Muscle layer of duodenum (tissue), 2 donors: ENCODE measurements around the gene SHISA2.

Experiments used
- H3K27ac ChIP-seq: one replicate; pipeline ENCODE4 v1.7.0; 2013; ENCODE audit warnings: mild to moderate bottlenecking, low read length
- H3K27me3 ChIP-seq: one replicate; pipeline ENCODE4 v1.7.0; 2013; ENCODE audit warnings: low read depth, mild to moderate bottlenecking, control low read depth, low read length
- H3K36me3 ChIP-seq, 2 donors: one replicate each; pipeline ENCODE4 v1.7.0; 2013; ENCODE audit warnings: low read length in 2 of 2, control low read depth in 1 of 2, mild to moderate bottlenecking in 1 of 2; ENCODE audit not compliant: insufficient read depth in 2 of 2, control insufficient read depth in 1 of 2
- H3K4me1 ChIP-seq, 2 donors: one replicate each; pipeline ENCODE4 v1.7.0; 2013; ENCODE audit warnings: low read length in 2 of 2, mild to moderate bottlenecking in 2 of 2, control low read depth in 1 of 2, moderate library complexity in 1 of 2; ENCODE audit not compliant: insufficient read depth in 2 of 2, control insufficient read depth in 1 of 2
- H3K4me3 ChIP-seq, 2 donors: one replicate each; pipeline ENCODE4 v1.7.0; 2013; ENCODE audit warnings: low read length in 2 of 2, low read depth in 1 of 2, mild to moderate bottlenecking in 1 of 2
- H3K9me3 ChIP-seq, 2 donors: one replicate each; pipeline ENCODE4 v1.7.0; 2013; ENCODE audit warnings: low read length in 2 of 2, control low read depth in 1 of 2, mild to moderate bottlenecking in 1 of 2; ENCODE audit not compliant: control insufficient read depth in 1 of 2
- donor health status: healthy.

The SHISA2 gene

GRCh38 chr13:26025771-26026170, 26.0 kb downstream of the SHISA2 start:
- Histone ChIP-seq H3K27ac (no peak overlapping the region), H3K4me1 (no peaks in the 10 kb centered on the region), H3K27me3 (no peaks in the 10 kb centered on the region), H3K36me3 (no peaks in the 10 kb centered on the region), H3K9me3 (no peaks in the 10 kb centered on the region), H3K4me3 (no peak overlapping the region)

DNA sequence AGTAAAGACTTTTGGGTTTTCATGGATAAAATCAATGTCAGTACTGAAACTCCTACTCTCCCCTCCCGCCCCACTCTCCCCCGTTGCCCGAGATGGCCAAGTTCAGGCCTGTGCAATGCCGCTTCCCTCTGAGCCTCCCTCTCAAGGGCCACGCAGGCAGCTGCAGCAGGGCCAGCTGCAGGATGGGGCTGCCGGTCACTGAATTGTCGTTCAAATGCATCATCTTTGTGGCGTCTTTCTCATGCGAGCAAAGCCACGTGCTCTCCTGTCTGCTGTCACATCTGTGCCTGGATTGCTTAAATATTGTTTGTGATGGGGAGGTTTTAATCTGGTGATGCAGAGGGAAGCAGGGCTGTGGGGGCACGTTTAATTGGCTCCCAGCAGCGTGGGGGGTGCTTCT, 26.6 kb downstream of the SHISA2 start:
- Histone ChIP-seq H3K9me3 (no peaks in the 10 kb centered on the region), H3K27me3 (no peaks in the 10 kb centered on the region), H3K4me3 (no peak overlapping the region), H3K27ac (no peak overlapping the region), H3K36me3 (no peaks in the 10 kb centered on the region), H3K4me1 (no peaks in the 10 kb centered on the region)

GRCh38 chr13:26024558-26024957, 27.3 kb downstream of the SHISA2 start:
- Histone ChIP-seq H3K27me3 (no peaks in the 10 kb centered on the region), H3K4me3 (no peak overlapping the region), H3K27ac (no peak overlapping the region), H3K4me1 (no peaks in the 10 kb centered on the region), H3K9me3 (no peaks in the 10 kb centered on the region), H3K36me3 (no peaks in the 10 kb centered on the region)

DNA sequence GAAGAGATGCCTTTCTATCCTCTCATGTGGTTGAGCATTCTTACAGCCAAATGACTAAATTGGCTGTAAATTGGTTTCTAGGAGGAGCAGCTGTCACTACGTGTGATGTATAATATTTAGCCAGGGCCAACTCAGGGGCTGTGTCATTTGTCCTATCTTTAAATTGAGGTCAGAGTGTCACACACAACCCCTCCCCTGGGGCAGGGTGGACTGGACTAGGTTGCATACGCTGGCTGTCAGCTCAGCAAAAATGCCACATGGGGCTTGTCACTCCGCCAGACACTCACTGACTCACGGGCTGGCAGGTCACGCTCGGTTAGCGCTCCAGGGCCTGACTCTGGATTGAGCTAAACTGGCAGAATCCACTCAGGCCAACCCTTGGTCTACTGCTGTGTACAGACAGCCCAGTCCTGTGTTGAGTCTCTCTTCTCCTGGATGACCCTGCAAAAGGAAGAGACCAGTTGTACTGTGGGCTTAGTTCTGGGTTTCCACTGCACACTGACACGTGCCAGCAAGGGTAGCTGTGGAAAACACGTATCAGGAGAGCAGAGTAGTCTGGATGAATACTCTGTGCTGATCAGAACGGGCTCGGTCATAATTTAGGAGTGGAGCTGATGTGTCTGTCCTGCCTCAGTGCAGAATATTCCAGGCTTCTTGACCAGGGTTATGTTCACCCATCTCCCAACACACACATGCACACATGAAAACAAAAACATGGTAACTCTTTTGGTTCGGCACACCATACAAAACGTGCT, 29.1 kb downstream of the SHISA2 start:
- Histone ChIP-seq H3K36me3 (no peaks in the 10 kb centered on the region), H3K4me3 (no peak overlapping the region), H3K4me1 (no peaks in the 10 kb centered on the region), H3K9me3 (no peaks in the 10 kb centered on the region), H3K27ac (no peak overlapping the region), H3K27me3 (no peaks in the 10 kb centered on the region)

DNA sequence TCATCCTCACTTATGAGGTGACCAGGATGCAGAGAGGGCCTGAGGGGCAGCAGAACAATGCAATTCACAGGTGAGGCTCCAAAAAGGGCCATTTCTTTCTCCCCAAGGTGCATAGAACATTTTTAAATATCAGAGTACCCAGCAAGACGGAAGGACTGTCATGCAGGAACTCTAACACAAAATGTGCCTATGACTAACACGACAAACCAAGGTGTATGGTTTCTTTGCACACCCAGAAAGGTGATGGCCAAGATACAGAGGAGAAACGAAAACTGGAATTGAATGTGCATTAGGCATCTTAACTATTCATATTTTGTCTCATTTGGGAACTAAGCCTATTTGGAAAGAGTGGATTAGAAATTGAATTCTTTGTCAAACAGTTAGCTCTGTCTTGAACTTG, 29.9 kb downstream of the SHISA2 start:
- H3K27ac ChIP-seq = no peak overlapping the region
- no peak overlapping the region for H3K4me3 ChIP-seq
- no peaks in the 10 kb centered on the region for H3K4me1 ChIP-seq
- H3K36me3 ChIP-seq = no peaks in the 10 kb centered on the region
- H3K27me3 ChIP-seq = no peaks in the 10 kb centered on the region
- H3K9me3 ChIP-seq = no peaks in the 10 kb centered on the region

DNA sequence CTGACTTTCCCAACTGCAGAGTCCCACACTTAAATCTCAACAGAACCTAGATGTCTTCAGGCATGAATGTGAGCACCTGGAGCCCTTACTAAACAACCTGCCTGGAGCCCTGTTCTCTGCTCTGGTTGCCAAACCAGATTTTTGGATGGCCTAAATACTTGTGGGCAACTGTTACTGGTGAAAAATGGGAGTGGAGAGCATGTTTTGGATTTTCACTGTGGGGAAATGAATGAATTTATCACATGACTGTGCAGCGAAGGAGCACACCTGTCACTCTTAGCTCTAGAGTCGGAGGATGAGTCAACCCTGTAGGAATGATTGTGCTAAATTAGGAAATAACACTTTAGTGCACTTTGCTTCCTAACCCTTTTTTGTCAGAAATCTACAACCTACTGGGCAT, 30.3 kb downstream of the SHISA2 start:
- no peaks in the 10 kb centered on the region for H3K27me3 ChIP-seq
- no peaks in the 10 kb centered on the region for H3K9me3 ChIP-seq
- no peaks in the 10 kb centered on the region for H3K4me1 ChIP-seq
- H3K36me3 ChIP-seq = no peaks in the 10 kb centered on the region
- no peak overlapping the region for H3K27ac ChIP-seq
- no peak overlapping the region for H3K4me3 ChIP-seq

DNA sequence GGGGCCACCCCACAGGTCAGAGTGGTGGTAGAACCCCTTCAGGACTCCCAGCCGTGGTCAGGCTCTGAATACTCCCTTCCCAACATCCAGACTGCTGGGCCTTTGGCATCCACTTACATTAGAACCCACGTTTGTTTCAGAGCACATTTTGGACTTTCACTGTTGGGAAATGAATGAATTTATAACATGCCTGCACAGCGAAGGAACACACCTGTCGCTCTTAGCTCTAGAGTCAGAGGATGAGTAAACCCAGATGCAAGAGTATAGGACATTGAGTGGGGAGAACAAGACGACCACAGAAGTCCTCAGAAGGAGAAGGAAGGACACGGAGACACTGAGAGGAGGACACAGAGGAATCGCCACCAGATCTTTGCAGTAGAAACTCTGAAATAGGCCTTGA, 30.9 kb downstream of the SHISA2 start:
- no peak overlapping the region for H3K4me3 ChIP-seq
- no peaks in the 10 kb centered on the region for H3K27me3 ChIP-seq
- no peaks in the 10 kb centered on the region for H3K4me1 ChIP-seq
- H3K27ac ChIP-seq = no peak overlapping the region
- no peaks in the 10 kb centered on the region for H3K36me3 ChIP-seq
- no peaks in the 10 kb centered on the region for H3K9me3 ChIP-seq

- Histone ChIP-seq H3K4me3 (no peak overlapping the region), H3K4me1 (no peaks in the 10 kb centered on the region), H3K27ac (no peak overlapping the region), H3K27me3 (no peaks in the 10 kb centered on the region), H3K9me3 (no peaks in the 10 kb centered on the region), H3K36me3 (no peaks in the 10 kb centered on the region)
These were observed 31.6 kb downstream of the SHISA2 start for GRCh38 chr13:26019881-26020870.

DNA sequence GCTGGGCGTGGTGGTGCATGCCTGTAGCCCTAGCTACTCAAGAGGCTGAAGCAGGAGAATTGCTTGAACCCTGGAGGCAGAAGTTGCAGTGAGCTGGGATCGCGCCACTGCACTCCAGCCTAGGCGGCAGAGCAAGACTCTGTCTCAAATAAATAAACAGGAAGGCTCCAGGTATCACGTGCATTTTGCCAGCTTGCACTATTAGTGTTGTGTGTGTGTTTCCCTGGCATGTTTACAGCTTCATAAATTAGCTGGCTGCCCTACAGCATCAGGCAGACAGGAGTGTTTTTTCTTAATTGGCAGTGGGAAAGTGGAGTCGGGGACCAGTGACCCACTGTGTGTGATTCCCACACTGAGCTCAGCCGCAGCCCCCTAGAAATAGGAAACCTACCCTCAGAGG, 32.6 kb downstream of the SHISA2 start:
- Histone ChIP-seq H3K36me3 (no peaks in the 10 kb centered on the region), H3K4me3 (no peak overlapping the region), H3K4me1 (no peaks in the 10 kb centered on the region), H3K27ac (no peak overlapping the region), H3K27me3 (no peaks in the 10 kb centered on the region), H3K9me3 (no peaks in the 10 kb centered on the region)

- Histone ChIP-seq H3K36me3 (no peaks in the 10 kb centered on the region), H3K4me3 (no peak overlapping the region), H3K4me1 (no peaks in the 10 kb centered on the region), H3K9me3 (no peaks in the 10 kb centered on the region), H3K27ac (no peak overlapping the region), H3K27me3 (no peaks in the 10 kb centered on the region)
These were observed 33.7 kb downstream of the SHISA2 start for GRCh38 chr13:26017932-26018665.
